A549 treated with RU486 at 1 μM for 4 hours (cell line): ENCODE results near the gene CAT. TPM values are rescaled to one million over a fixed set of nuclear protein-coding genes. Genes with fewer than 3 reads are reported as not detected.

Experiments used
- total RNA-seq: library from RNA; stranded (reverse); fragments of 200-300 nt; extraction: Qiagen RNA extraction; gene quantifications from 5 replicates; pipeline ENCODE4 v1.2.3, GENCODE V29; 2022; ENCODE audit warnings: low read depth

CAT gene
- total RNA-seq, result 41.9 to 48.7 TPM (median 43.2 TPM) in 5 replicates

GRCh38 chr11:34438529-34439507, at the start of gene CAT:
Gene CAT (plus strand): TSS chr11:34438934. CDS start chr11:34439014, 80 bp downstream.

DNA sequence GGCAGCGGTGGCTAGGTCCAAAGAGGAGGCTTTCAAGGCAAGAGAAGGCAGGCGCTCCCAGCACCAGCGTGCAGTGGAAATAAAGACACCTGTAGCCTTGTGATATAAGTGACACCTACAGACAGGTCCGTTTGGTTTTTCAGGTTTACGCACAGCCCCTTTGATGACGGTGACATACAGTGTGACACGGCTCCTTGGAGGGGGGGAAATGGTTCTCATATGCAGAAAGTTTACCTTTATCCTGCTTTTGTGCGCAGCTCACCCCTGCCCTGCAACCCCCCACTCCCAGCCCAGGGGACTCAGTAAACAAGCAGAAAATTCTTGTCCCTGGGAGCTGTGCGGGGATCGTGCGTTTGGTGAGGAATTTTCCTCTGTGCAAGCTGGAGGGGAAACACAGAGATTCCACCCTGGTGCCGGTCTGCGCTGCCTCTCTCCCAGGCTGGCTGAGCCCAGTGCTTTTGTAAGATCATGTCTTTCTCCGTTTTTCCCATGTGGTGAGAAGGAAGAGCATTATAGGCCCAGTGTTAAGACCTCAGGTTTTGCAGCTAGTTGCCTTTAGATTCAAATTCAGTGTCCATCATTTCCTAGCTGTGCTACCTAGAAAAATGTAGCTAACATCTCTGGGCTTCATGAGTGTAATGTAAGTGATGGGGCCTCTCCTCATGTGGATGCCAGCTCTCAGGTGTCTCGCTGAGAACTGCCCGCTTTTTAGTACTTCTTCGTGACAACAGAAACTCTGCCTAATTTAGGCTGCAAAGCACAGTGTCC, 75.1 kb downstream of the CAT start, which contains the start of gene ELF5:
TSS of gene ELF5 (minus strand) at position 113 of the 768 bp plus-strand sequence. CDS start 8,045 bp downstream, outside the sequence.

Other genes starting within 250 kb of the CAT start
- 17.8 to 27.5 TPM (median 23.1 TPM) in 5 replicates for gene ABTB2, start 80.9 kb upstream of the CAT start, total RNA-seq
- not detected in 5 replicates for gene ELF5, start 74.9 kb downstream of the CAT start, total RNA-seq
- 0.20 to 0.67 TPM (median 0.53 TPM) in 5 replicates for gene EHF, start 182.2 kb downstream of the CAT start, total RNA-seq